Thyroid gland (tissue), 4 donors: ENCODE results near the gene RHNO1. TPM values are rescaled to one million over a fixed set of nuclear protein-coding genes. Genes with fewer than 3 reads are reported as not detected.
A peak's percentile ranks its signal among the peaks of the same experiment; 100 is the strongest.

Source experiments
- DNase-seq, 2 donors: peaks; one replicate each; pipeline ENCODE4 v3.0.0-alpha.2; 2019
- H3K27ac ChIP-seq, 3 donors: fragments of 200-600 bp; sonication (generic); 1 replicate in 2 of 3; 2 replicates in 1 of 3; pipeline ENCODE4 v1.5.1; 2016 to 2019; ENCODE audit warnings: mild to moderate bottlenecking in 1 of 3, moderate library complexity in 1 of 3
- H3K27me3 ChIP-seq: fragments of 200-600 bp; sonication (generic); one replicate; pipeline ENCODE4 v1.5.1; 2019
- H3K36me3 ChIP-seq, 2 donors: fragments of 200-600 bp; sonication (generic); one replicate each; pipeline ENCODE4 v1.5.1; 2016 to 2019
- H3K4me1 ChIP-seq, 2 donors: fragments of 200-600 bp; sonication (generic); one replicate each; pipeline ENCODE4 v1.5.1; 2017 to 2019
- H3K4me3 ChIP-seq, 3 donors: fragments of 200-600 bp; sonication (generic); replicated peaks in 1 of 3; 1 replicate in 2 of 3; 2 replicates in 1 of 3; pipeline ENCODE4 v1.5.1; 2016; ENCODE audit warnings: mild to moderate bottlenecking in 1 of 3
- H3K9me3 ChIP-seq: fragments of 200-600 bp; sonication (generic); one replicate; pipeline ENCODE4 v1.5.1; 2017
- POLR2A ChIP-seq, 2 donors: fragments of 450-650 bp; IDR thresholded peaks; one replicate each; pipeline ENCODE4 v1.6.1; 2017; ENCODE audit warnings: antibody characterized with exemption in 2 of 2, mild to moderate bottlenecking in 2 of 2, moderate library complexity in 1 of 2
- WGBS, 2 donors: methylation state at CpG; one replicate each; pipeline ENCODE4 v1.1.5; 2017; 5-methylcytosine and 5-hydroxymethylcytosine counted together
- intact Hi-C: fragments of 100-400 bp; cut with DNase I; formaldehyde crosslinking; loops from one replicate; pipeline ENCODE4 v1.15.1; 2023
- total RNA-seq, 4 donors: library from RNA; depleted of rRNA; stranded (reverse); fragments of >200 nt; gene quantifications; one replicate each; pipeline ENCODE4 v1.2.3, GENCODE V29; 2016
- TF ChIP-seq, protein P1 (sequence below), 6 experiments: fragments of 200-600 bp in 3 of 6; fragments of 450-650 bp in 3 of 6; sonication (generic) in 3 of 6; IDR thresholded peaks; one replicate each; pipeline ENCODE4 v1.5.1; 2016 to 2019; ENCODE audit warnings: antibody characterized with exemption in 6 of 6, mild to moderate bottlenecking in 2 of 6, inconsistent platforms in 1 of 6, moderate library complexity in 1 of 6

Gene RHNO1
- total RNA-seq, 4 donors from 2014 or later = 14.3 to 22.2 (median 17.5) TPM

DNA sequence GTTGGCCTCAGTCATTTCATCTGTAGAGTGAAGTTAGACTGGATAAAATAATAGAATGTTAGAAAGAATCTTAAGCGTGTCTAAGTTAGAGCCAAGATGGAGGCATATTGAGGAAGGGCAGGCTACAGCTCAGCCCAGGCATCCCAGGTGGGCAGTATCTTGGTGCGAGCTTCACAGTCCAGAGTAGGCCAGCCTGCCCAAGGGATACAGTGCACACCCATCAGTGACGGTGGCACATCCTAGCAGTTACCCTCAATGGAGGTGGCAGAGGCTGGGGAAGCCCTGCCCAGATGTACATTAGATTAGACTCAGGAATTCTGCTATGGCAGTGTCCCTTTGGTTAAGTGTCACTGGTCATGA lies 35.2 kb downstream of the RHNO1 start:
- Histone ChIP-seq H3K4me1 (peaks cover 0 to 20% of the 10 kb centered on the region in 2 donors), H3K9me3 (no peaks in the 10 kb centered on the region), H3K4me3 (no peak overlapping the region), H3K36me3 (peaks cover 6 to 8% of the 10 kb centered on the region in 2 donors), H3K27me3 (no peaks in the 10 kb centered on the region), H3K27ac (peak overlapping the region in 1 of 3 donors; percentile 32)
- 96 to 98% methylated on average over 2 to 3 of the region's 3 CpGs for WGBS, 2 donors
- TF ChIP-seq POLR2A (IDR thresholded peaks at IDR 0.05) = no peak
- TF ChIP-seq, protein P1, sequence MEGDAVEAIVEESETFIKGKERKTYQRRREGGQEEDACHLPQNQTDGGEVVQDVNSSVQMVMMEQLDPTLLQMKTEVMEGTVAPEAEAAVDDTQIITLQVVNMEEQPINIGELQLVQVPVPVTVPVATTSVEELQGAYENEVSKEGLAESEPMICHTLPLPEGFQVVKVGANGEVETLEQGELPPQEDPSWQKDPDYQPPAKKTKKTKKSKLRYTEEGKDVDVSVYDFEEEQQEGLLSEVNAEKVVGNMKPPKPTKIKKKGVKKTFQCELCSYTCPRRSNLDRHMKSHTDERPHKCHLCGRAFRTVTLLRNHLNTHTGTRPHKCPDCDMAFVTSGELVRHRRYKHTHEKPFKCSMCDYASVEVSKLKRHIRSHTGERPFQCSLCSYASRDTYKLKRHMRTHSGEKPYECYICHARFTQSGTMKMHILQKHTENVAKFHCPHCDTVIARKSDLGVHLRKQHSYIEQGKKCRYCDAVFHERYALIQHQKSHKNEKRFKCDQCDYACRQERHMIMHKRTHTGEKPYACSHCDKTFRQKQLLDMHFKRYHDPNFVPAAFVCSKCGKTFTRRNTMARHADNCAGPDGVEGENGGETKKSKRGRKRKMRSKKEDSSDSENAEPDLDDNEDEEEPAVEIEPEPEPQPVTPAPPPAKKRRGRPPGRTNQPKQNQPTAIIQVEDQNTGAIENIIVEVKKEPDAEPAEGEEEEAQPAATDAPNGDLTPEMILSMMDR (IDR thresholded peaks at IDR 0.05) = no peak
- intact Hi-C loops = no loop called here
- no peak for DNase-seq

DNA sequence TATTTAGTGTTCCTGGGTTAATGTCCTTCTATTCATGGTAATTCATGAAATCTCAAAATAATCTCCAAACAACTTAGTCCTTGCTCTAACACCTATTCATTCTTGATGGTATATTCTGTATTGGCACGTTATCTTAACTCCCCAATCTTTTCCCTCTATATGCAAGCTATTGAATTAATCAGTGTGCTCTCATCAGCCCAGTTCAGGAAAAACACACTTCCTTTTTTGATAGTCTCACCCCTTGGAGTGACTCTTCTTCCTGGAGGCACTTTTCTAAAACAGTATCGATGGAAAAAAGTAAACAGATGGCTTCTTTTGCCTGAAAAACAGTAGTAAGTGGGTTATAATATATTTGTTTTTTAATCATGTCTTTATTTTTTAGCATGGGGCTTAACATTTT lies 42.2 kb downstream of the RHNO1 start:
- no peak for DNase-seq
- Histone ChIP-seq H3K36me3 (peaks cover 3 to 12% of the 10 kb centered on the region in 2 donors), H3K27ac (no peak overlapping the region), H3K4me1 (peaks cover 0 to 12% of the 10 kb centered on the region in 2 donors), H3K9me3 (no peaks in the 10 kb centered on the region), H3K27me3 (no peaks in the 10 kb centered on the region), H3K4me3 (no peak overlapping the region)
- TF ChIP-seq, protein P1 (IDR thresholded peaks at IDR 0.05) = no peak
- no peak for TF ChIP-seq POLR2A (IDR thresholded peaks at IDR 0.05)
- 81 to 84% methylated on average over 2 of the region's 2 CpGs for WGBS, 2 donors
- intact Hi-C loops = no loop called here

DNA sequence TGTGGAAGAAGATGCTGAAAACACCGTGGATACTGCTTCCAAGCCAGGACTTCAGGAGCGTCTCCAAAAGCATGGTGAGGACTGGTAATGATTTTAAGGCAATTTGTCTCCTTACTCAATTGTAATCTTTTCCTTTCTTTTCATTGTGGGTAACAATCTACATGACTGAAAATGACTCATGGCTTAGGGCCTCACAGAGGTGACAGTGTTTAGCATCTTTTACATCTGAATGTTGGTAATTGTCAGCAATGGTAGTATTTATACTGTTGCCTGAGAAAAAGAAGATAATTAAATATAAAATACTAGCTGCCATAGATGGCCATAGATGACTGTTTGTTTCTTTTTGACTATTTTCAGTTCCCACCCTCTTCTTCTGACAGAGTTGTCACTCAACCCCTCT lies 45.3 kb downstream of the RHNO1 start:
- Histone ChIP-seq H3K27me3 (no peaks in the 10 kb centered on the region), H3K36me3 (peaks cover 3 to 12% of the 10 kb centered on the region in 2 donors), H3K4me1 (peaks cover 0 to 12% of the 10 kb centered on the region in 2 donors), H3K9me3 (no peaks in the 10 kb centered on the region), H3K4me3 (no peak overlapping the region), H3K27ac (no peak overlapping the region)
- no peak for DNase-seq
- intact Hi-C loops = no loop called here
- 91 to 95% methylated on average over 2 of the region's 2 CpGs for WGBS, 2 donors
- TF ChIP-seq, protein P1 (IDR thresholded peaks at IDR 0.05) = no peak
- no peak for TF ChIP-seq POLR2A (IDR thresholded peaks at IDR 0.05)

DNA sequence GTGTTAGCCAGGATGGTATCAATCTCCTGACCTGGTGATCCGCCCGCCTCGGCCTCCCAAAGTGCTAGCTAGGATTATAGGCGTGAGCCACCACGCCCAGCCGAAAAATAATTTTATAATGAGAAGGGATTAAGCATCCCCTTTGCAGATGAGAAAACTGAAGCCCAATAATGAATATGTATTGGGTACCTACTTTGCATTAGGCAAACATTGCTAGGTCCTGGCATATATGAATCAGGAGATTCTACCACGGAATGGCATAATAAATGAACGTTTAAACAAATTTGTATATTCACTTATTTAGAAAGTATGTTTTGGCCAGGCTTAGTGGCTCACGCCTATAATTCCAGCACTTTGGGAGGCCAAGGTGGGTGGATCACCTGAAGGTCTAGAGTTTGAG lies 46.0 kb downstream of the RHNO1 start:
- Histone ChIP-seq H3K4me1 (peaks cover 0 to 12% of the 10 kb centered on the region in 2 donors), H3K27me3 (no peaks in the 10 kb centered on the region), H3K4me3 (no peak overlapping the region), H3K36me3 (peaks cover 3 to 12% of the 10 kb centered on the region in 2 donors), H3K9me3 (no peaks in the 10 kb centered on the region), H3K27ac (no peak overlapping the region)
- TF ChIP-seq, protein P1 (IDR thresholded peaks at IDR 0.05) = no peak
- no peak for TF ChIP-seq POLR2A (IDR thresholded peaks at IDR 0.05)
- WGBS, 2 donors = 97 to 99% methylated on average over 9 of the region's 9 CpGs
- no peak for DNase-seq
- intact Hi-C loops = no loop called here

DNA sequence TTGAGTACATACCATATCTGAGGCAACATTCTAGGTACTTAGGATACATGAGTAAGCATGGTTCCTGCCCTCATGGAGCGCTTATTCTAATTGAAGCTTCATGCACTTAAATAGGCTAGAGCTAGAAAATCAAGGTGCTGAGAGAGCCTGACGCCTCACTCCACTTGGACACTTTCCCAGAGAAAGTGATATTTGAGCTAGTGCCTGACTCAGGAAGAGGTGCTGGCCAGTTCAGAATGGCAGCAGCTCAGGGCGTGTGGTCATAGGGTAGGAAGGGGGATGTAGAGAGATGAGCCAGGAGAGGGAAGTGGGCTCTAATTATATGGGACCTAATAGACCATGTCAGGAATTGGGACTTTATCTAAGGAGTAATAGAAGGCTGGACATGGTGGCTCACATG lies 47.0 kb downstream of the RHNO1 start:
- Histone ChIP-seq H3K4me1 (peaks cover 0 to 12% of the 10 kb centered on the region in 2 donors), H3K36me3 (peaks cover 3 to 12% of the 10 kb centered on the region in 2 donors), H3K27ac (no peak overlapping the region), H3K27me3 (no peaks in the 10 kb centered on the region), H3K4me3 (no peak overlapping the region), H3K9me3 (no peaks in the 10 kb centered on the region)
- no peak for DNase-seq
- 86 to 92% methylated on average over 3 of the region's 3 CpGs for WGBS, 2 donors
- intact Hi-C loops = no loop called here
- no peak for TF ChIP-seq POLR2A (IDR thresholded peaks at IDR 0.05)
- TF ChIP-seq, protein P1 (IDR thresholded peaks at IDR 0.05) = no peak
